GM12865 (cell line): ENCODE data around the gene HINFP.

ENCODE experiments used
- DNase-seq: peaks from one replicate; pipeline ENCODE4 v3.0.0; 2010; ENCODE audit warnings: low read depth
- H3K4me3 ChIP-seq: 2 replicates; pipeline ENCODE4 v1.5.1; 2011; ENCODE audit warnings: mild to moderate bottlenecking, low read depth, low read length, control low read depth
- CTCF ChIP-seq: IDR thresholded peaks from 2 replicates; pipeline ENCODE4 v1.5.1; 2011; ENCODE audit warnings: low read length, control low read depth, low read depth, inconsistent platforms; ENCODE audit not compliant: insufficient read depth; ENCODE audit errors: missing control alignments

The HINFP gene

GRCh38 chr11:119117004-119117706 is 4.2 kb upstream of the HINFP start:
- no peak for DNase-seq
- TF ChIP-seq CTCF: no peak
- H3K4me3 ChIP-seq: no peak overlapping the region

GRCh38 chr11:119118227-119118626 is 3.2 kb upstream of the HINFP start:
- DNase-seq: no peak
- no peak for TF ChIP-seq CTCF
- H3K4me3 ChIP-seq: no peak overlapping the region

GRCh38 chr11:119118946-119119345 is 2.4 kb upstream of the HINFP start:
- no peak for DNase-seq
- no peak for TF ChIP-seq CTCF
- H3K4me3 ChIP-seq: no peak overlapping the region

GRCh38 chr11:119120639-119121007 is 757 bp upstream of the HINFP start:
- peak overlapping the region; percentile 58 for H3K4me3 ChIP-seq
- DNase-seq: no peak
- no peak for TF ChIP-seq CTCF

GRCh38 chr11:119121811-119122124 is 388 bp downstream of the HINFP start:
- peak overlapping the region; percentile 96 for H3K4me3 ChIP-seq
- DNase-seq: no peak
- TF ChIP-seq CTCF: no peak

- no peak overlapping the region for H3K4me3 ChIP-seq
- DNase-seq: no peak
- no peak for TF ChIP-seq CTCF
Measured at GRCh38 chr11:119125821-119126220, 4.4 kb downstream of the HINFP start.

- H3K4me3 ChIP-seq: no peak overlapping the region
- DNase-seq: no peak
- no peak for TF ChIP-seq CTCF
Measured at GRCh38 chr11:119126675-119127268, 5.4 kb downstream of the HINFP start.
